NB4 (cell line): Measurements from ENCODE around the gene BARX1.
A peak's percentile ranks its signal among the peaks of the same experiment; 100 is the strongest.

ENCODE experiments used
- CTCF ChIP-seq: IDR thresholded peaks from one replicate; pipeline ENCODE4 v1.5.1; 2012; ENCODE audit warnings: low read depth, low read length
- POLR2A ChIP-seq: IDR thresholded peaks from 2 replicates; pipeline ENCODE4 v1.6.1; 2011; ENCODE audit warnings: mild to moderate bottlenecking; ENCODE audit not compliant: insufficient read length; ENCODE audit errors: extremely low read depth

GRCh38 chr9:94002316-94003140, 47.4 kb upstream of the BARX1 start:
- peak; percentile 77 for TF ChIP-seq CTCF
- no peak for TF ChIP-seq POLR2A
